H1 (cell line): ENCODE data around the gene GALNT18. TPM values are rescaled to one million over a fixed set of nuclear protein-coding genes. Genes with fewer than 3 reads are reported as not detected.

Experiments
- CREB1 ChIP-seq: IDR thresholded peaks from 2 replicates; pipeline ENCODE4 v1.6.1; 2012; ENCODE audit warnings: inconsistent platforms
- MAFK ChIP-seq: IDR thresholded peaks from 2 replicates; pipeline ENCODE4 v1.6.1; 2012; ENCODE audit warnings: low read depth, mild to moderate bottlenecking, improper control_type of control experiment, low read length
- RAD21 ChIP-seq, 2 experiments: IDR thresholded peaks in 1 of 2; conservative IDR thresholded peaks in 1 of 2; 2 replicates each; pipeline ENCODE4 v1.6.1; 2011; ENCODE audit warnings: low read depth in 2 of 2, low read length in 2 of 2, improper control_type of control experiment in 1 of 2, inconsistent platforms in 1 of 2, mild to moderate bottlenecking in 1 of 2, moderate library complexity in 1 of 2
- RFX5 ChIP-seq: IDR thresholded peaks from 2 replicates; pipeline ENCODE4 v1.6.1; 2011; ENCODE audit warnings: low read depth, low read length, improper control_type of control experiment, borderline replicate concordance
- SIN3A ChIP-seq, 2 experiments: IDR thresholded peaks in 1 of 2; conservative IDR thresholded peaks in 1 of 2; 2 replicates each; pipeline ENCODE4 v1.6.1; 2011 to 2012; ENCODE audit warnings: low read length in 2 of 2, improper control_type of control experiment in 1 of 2, low read depth in 1 of 2, mild to moderate bottlenecking in 1 of 2
- SIX5 ChIP-seq: IDR thresholded peaks from 2 replicates; pipeline ENCODE4 v1.6.1; 2011; ENCODE audit warnings: mild to moderate bottlenecking, low read depth, low read length
- SP1 ChIP-seq: IDR thresholded peaks from 2 replicates; pipeline ENCODE4 v1.6.1; 2011; ENCODE audit warnings: low read depth, low read length
- YY1 ChIP-seq: IDR thresholded peaks from 2 replicates; pipeline ENCODE4 v1.6.1; 2011; ENCODE audit warnings: low read depth, mild to moderate bottlenecking, low read length
- polyA plus RNA-seq, 7 experiments: library from polyadenylated mRNA; depleted of rRNA in 3 of 7; stranded (reverse) in 5 of 7; unstranded in 2 of 7; fragments of >200 nt in 5 of 7; fragments of 200-250 nt in 2 of 7; gene quantifications; 1 replicate in 5 of 7; 2 replicates in 1 of 7; 4 replicates in 1 of 7; pipeline versions ENCODE4 v1.2.1 to v1.2.3, GENCODE V29; 2011 to 2013; ENCODE audit warnings: missing spikeins in 2 of 7, mixed read lengths in 2 of 7
- total RNA-seq: library from RNA; stranded (reverse); fragmentation: NEBNext Ultra II Directional; extraction: Animal tissue kit (Norgen Biotek cat#: 25700); gene quantifications from 2 replicates; pipeline ENCODE4 v1.2.1, GENCODE V29; 2021

The GALNT18 gene
- total and polyA plus RNA-seq, 2 of the 8 experiments (the other 6 are each of a cell fraction or from before 2014, with no cell fraction given), result 6.0 to 9.4 TPM

DNA sequence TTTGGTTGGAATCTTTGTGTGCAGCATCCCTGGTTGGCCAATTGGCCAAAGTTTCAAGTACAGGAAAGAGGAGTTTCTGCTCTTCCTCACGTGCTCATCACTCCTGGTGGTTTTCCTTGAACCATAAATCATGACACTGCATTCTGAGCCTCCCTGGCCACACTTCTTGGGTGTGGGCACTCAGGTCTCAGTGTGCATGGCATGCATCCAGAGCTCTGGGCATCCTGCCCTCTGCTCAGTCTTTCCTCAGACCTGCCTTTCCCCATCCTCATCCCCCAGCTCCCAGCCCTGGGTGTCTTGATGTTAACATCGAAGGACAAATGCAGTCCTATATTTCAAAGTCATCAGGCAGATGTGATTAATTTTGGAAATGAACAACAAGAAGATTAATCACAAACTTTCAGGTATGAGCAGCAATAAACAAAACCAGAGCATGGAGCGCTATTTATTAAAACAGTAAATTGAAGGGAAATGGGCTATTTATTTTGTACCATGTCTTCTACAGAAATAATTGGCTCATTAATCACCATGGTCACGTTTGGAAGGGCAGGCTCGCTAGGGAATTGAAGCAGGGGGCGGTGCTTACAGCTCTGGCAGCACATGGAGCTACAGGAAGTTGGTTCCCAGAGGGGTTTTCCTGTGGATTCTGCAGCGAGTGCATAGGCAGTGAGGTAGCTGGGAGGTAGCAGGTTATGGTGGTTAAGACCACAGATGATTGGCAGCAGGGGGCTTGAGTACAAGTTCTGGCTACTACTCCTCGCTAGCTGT is 358.4 kb downstream of the GALNT18 start (continued):
- no peak for TF ChIP-seq SP1
- TF ChIP-seq SIN3A (conservative IDR thresholded peaks at IDR 0.05 in 1 of 2, IDR thresholded peaks at IDR 0.05 in 1 of 2; ENCODE audit: low read depth in 1 of 2, low read length in 2 of 2), result no peak
- TF ChIP-seq YY1, result no peak
- TF ChIP-seq RFX5, result no peak
- no peak for TF ChIP-seq SIX5
- no peak for TF ChIP-seq CREB1
- TF ChIP-seq RAD21 (IDR thresholded peaks at IDR 0.05 in 1 of 2, conservative IDR thresholded peaks at IDR 0.05 in 1 of 2; ENCODE audit: low read depth in 2 of 2, low read length in 2 of 2), result no peak
- no peak for TF ChIP-seq MAFK
